ENCODE results near the gene INTS11.

INTS11 gene

DNA sequence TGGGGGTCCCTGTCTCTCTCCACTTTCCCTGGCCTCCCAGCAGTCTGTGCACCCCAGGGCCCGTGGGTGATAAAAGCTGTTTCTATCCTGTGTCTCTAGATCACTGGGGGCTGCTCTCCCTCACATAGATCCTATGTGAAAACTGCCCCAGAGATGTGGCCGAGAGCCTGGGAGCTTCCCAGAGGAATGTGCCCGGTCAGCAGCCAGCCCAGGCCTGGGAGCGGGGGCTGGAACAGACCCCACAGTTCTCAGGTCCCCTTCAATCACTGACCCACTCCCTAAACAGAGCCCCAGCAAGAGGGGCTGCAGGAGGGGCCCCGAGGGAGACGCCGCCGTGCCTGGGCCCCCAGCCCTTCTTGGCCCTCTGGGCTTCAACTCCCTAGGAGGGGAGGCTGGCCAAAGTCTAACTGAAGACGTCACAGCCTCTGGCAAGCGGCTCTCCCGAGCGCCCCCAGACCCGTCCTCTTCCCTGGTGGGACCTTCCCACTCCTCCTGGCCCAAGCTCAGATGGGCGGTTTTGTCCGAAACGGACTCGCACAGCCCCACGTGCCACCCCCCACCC lies 33.5 kb upstream of the INTS11 start:
- DNase-seq, result no peak

DNA sequence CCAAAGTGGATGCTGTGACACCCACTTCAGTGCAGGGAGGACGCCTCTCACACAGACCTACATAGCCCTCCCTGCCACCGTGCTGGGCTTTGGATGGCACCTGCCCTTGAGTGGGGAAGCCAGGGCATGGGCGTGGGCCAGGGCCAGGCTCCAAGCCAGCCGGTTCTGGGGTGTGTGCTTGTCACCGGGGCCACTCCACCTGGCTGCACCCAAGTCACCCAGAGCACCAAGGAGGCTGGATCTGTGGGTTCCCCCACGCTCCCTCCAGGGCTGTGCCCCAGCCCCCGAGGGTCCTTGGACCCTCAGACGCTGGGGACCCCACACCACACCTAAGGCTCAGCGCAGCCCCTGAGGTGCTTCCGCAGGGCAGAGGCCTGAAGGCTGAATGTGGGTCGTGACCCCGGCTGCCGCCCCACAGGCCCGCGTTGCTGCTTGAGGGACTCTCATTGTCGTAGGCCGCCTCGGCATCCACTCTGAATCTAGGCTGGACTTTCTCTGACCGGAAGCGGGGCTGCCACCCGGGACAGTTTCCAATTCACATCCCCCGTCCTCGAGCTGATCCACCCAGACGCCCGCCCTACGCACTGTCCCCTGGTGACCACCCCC lies 32.4 kb upstream of the INTS11 start:
- DNase-seq, result no peak

DNA sequence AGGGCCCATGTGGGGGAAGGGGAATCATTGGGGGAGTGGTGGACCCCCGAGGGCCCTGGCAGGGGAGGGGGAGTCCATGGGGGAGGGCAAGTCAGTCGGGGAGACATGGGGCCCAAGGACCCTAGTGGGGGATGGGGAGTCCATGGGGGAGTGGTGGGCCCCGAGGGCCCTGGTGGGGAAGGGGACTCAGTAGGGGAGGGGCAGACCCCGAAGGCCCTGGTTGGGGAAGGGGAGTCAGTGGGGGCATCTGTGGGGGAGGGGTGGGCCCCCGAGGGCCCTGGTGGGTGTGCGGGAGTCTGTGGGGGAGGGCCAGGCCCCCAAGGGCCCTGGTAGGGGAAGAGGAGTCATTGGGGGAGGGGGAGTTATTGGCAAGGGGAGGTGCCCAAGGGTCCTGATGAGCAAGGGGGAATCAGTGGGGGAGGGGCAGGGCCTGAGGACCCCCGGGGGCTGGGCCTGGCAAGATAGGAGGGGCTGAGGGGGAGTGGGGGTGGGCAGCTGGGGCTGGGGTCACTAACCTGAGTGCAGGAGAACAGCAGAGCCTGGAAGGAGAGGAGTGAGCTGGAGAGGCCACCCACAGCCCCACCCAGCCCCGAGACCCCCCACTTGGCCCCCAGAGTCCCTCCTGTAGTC lies 31.8 kb upstream of the INTS11 start:
- no peak for DNase-seq

DNA sequence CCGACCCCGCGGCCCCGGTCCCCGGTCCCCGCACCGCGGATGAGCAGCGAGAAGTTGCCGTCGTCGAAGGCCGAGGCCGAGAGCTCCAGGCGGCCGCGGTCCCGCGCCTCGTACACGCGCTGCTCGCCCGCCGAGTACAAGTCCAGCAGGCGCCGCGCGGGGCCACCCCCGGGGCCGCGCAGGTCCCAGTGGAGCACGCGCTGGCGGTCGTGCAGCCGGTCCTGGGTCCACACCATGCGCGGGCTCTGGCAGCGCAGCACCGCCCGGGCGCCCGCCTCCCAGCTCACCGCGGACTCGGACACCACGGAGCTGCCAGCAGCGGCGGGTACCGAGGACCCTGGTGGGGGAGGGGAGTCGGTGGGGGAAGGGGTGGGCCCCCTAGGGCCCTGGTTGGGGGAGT lies 31.0 kb upstream of the INTS11 start:
- no peak for DNase-seq

DNA sequence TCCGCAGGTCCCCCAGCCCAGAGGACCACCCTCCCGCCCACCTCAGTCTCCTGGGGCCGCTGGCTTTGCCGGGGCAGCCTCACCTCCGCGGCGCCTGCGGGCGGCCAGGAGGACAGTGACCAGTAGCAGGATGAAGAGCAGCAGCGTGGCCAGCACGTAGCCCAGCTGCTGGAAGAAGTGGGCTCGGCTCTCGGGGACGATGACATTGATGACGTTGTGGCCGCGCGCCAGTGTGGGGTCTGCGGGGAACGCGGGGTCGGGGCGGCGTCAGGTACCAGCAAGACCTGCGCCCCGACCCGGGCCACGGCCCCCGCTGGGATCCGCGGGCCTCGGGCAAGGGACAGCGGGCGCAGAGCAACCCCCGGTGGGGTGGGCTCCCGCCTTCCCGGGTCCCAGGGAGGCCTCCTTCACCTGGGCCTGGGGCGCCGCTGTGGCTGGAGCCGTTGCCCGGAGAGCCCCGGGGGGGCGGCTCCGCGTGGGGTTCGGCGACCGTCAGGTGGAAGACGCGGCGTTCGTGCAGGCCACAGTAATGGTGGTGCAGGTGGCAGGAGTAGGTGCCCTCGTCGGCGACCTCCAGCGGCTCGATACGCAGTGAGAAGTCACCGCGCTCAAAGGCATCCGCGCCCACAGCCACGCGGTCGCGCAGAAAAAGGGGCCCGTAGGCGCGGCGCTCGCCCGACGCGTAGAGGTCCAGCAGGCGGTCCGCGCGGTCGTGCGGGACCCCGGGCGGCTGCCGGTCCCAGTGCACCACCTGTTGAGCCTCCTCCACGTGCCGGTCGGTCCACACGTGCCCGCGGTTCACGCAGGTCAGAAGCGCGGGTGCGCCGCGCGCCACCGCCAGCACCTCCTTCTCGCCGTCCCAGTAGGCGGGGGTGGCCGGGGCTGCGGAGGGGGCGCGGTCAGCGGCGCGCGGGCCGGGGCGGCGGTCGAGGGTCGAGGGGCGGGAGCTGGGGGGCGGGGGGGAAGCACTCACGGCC lies 30.1 kb upstream of the INTS11 start:
- DNase-seq, result no peak

DNA sequence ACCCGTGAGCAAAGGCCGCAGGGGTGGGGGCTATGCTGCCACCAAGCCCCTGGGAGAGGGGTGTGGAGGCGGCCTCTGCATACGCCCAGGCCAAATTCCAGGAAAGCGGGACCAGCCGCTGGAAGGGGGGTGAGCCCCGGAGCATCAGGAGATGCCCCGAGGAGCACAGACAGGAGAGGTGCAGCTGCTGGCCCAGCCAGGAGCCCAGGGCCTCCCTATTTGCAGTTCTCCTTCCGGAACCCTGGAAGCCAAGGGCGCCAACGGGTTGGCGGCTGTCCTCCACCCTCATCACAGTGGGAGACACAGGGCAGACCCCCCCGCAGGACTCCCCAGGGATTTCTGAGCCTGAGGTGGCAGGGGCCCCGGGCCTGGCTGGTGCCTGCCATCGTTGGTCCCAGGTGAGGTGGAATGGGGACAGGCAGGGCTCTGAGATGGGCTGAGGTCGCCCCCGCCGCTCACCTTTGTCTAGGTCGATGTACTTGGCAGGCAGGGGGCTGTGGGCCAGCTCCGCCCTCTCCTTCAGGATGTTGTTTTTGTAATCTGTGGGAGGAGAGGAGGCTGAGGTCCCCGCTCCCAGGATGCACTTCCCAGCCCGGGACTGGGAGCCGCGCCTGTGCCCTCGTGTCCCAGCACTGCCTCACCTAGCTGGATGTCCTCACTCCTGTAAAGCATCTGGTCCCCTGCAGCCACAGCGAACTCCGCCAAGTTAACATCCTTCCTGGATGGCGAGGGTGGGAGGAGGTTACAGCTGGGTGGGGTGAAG lies 29.1 kb upstream of the INTS11 start:
- no peak for DNase-seq

DNA sequence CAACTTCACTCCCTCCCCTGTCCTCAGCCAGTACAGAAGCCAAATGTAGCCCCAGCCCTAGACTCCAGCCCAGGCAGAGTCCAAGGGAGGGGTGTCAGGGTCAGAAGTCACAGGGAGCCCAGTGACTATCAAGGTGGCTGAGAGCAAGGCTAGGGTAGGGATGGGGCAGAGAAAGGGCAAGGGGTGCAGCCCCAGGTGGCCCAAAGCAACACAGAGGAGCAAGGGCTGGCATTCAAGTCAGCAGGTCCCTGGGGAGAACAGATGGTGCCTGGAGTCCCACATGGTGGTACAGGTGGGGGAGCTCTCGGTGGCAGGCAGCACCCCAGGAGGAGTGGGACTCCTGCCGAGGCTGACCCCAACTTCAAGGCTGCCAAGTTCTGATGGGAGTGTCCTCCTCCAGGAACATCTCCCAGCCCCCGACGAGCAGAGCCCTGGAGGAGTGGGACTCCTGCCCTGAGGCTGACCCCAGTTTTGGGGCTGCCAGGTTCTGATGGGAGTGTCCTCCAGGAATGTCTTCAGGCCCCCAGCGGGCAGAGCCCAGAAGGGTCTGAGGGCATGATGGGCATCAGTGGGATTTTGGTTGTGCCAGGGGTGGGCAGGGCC lies 28.4 kb upstream of the INTS11 start:
- no peak for DNase-seq

DNA sequence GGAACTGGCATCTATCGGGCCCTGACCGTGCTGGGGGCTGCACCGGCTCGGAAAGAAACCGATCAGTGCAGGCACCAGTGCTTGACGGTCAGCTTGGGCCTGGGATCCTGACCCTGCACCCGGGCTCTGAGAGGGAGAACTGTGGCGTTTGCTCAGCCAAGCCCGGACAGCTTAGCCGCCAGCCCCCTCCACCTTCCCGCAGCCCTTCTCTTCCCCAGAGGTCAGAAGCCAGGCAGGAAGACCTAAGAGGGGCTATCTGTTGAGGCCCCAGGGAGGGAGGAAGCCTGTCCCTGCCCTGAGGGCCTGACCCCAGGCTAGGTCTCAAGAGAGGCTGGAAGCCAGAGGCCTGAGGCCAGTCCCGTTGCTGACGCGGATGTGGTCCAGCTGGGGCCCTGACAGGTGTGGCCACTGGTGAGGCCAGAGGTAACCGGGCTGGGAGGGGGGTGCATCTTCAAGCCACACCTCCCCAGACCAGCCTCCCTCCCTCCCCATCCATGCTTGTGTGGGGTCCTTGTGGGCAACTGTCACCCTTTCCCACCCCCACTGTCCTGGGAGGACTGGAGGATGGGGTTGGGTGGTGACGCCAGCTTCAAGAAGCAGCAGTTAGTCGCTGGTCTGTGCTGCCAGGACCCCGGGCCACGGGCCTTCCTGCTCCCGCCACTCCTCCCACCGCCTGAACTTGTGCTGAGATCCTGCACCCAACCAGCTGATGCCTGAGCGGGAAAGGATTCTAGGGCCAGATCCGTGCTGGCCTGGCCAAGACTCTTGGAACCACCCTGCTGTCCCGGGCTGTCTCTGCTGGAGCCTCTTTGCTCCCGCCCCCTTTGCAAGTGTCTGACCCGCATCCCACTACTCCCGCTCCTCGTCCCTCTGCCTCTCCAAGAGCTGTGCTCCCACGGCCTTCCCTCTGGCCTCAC lies 27.3 kb upstream of the INTS11 start:
- DNase-seq, result no peak

DNA sequence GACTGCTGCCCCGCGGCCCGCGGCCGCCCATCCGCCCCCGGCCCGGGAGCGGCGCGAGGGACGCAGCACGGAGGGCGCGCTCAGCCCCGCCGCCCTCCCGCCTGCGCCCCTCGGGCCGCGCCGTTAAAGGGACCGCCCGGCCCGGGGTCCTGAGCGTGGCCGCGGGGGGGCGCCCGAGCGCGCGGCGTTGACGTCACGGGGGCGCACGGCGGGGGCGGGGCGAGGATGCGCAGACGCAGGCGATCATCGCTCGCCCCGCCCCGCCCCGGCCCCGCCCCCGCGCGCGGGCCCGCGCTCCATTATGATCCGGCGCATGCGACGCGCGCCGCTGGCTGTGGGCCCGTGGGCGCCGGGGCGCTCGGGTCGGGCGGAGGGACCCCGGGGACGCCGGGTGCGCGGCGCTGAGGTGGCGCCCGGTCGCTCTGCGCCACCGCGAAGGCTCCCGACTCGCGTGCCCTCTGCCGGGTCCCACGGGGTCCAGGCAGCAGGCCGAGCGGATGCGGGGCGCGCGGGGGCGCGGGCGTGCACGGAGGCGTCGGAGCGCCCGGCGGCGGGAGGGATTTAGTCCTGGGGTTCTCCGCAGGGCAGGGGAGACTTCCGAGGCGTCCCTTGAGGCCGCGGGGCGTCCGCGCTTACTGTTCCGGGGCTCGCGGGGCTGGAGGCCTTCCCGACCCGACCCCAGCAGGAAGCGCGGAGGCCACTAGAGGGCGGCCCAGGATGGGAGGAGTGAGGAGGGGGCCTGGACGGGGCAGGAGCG lies 25.0 kb upstream of the INTS11 start, which contains the start of gene DVL1:
Gene DVL1 (minus strand): TSS at position 163 of the 757 bp plus-strand sequence. CDS start 353 bp downstream, outside the sequence.
- DNase-seq, result peak; percentile 73 to 74

DNA sequence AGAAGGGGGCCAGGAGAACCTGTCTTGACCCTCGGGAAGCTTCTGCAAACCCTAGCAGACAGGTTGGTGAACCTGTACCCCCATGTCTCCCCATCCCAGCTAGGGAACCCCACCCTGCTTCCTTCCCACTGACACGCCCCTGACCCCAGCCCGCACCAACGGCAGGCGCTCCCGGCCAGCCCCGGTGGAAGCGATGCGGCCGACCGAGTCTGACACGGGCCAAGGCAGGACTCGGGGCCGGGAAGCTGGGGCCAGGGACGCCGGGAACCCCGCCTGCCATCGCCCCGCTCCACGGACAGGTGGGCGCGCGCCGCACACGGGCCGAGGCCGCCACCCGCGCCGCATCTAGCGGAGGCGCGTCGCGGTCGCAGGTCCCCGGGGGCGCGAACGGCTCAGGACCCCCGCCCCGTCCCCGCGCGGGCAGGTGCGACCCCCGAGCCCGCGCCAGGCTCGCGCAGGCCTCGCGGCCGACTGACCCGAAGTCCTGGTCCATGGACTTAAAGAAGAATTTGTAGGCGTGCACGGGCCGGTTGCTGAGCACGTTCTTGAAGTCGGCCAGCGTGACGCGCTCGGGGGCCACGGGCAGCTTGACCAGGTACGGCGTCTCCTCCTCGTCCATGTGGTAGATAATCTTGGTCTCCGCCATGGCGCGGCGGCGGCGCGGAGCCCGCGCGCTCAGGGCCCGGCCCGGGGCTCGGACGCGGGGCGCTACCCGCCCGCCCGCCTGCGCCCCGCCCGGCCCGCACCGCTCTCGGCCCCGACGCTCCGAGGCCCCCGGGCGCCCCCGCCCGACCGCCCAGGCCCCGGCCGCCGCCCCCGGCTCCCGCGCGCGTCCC lies 24.2 kb upstream of the INTS11 start:
- no peak for DNase-seq

DNA sequence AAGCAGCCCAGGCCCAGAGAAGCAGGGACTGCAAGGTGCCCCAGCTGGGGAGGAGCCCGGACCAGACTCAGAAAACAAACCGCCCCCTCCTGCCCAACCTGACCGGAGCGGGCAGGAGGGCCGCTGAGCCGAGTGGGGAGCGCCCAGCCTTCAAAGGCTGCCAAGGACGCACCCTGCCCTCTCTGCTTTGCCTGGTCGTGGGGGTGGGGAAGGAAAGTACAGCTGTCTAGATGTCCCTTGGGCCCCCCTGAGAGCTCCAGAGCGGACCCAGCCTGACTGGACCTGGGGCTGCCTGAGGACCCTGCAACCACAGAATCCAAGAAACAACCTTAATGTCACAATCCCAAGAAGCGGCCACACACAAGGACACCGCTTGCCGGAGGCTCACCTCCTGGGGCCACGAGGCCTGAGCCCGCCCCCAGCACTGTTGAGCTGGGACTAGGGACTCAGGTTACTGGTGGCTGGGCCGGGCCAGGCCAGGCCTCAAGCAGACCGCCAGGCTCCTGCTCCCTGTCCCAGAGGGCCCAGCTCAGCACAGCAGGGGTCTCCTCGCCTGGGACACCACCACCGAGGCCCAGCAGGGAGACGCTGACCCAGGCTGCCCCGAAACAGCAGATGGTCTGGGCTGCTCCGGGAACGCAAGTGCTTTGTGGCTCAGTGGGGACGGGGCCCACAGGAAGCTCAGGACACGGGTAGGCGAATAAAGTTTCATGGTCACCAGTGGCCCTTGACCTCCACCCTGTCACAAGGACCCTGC lies 23.4 kb upstream of the INTS11 start:
- no peak for DNase-seq

DNA sequence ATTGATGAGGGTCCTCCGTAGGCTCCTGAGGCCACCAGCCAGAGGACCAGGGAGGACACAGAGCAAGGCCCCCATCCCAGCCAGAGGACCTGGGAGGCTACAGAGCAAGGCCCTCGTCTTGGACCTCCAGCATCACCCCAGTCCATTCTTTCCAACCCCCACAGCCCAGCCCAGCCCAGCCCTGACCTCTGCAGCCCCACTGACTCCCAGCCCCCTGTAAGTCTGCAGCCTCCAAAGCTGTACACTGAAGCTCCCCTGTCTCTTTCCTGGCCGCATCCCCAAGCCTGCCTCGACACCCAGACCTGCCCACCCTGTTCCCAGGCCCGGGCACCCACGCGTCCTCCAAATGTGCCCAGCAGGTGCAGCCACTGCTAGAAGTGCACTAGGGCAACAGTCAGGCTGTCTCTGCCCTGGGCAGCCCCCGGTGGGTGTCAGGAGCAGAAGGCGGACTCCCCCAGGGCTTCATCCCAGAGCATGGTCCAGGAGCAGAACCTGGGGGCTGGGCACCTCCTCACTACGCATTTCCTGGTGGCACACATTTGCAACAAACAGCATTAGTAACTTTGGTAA lies 22.7 kb upstream of the INTS11 start:
- no peak for DNase-seq

DNA sequence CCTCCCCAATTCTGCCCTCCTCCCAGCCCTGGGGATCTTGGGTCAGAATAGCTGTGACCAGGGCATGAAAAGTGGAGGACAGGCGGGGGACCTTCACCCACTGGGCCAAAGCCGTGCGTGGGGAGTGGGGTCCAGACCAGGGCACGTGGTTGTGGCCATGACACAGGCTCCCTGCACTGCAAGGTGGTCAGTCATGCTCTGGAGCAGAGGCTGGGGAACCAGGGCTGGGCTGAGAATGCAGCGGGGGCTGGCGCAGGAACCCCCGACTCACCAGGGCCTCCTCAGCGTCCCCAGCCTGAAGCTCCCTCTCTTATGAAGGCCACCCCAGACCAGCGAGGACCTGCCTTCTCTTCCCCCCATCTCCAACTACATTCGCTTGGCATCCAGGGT lies 22.0 kb upstream of the INTS11 start:
- no peak for DNase-seq

DNA sequence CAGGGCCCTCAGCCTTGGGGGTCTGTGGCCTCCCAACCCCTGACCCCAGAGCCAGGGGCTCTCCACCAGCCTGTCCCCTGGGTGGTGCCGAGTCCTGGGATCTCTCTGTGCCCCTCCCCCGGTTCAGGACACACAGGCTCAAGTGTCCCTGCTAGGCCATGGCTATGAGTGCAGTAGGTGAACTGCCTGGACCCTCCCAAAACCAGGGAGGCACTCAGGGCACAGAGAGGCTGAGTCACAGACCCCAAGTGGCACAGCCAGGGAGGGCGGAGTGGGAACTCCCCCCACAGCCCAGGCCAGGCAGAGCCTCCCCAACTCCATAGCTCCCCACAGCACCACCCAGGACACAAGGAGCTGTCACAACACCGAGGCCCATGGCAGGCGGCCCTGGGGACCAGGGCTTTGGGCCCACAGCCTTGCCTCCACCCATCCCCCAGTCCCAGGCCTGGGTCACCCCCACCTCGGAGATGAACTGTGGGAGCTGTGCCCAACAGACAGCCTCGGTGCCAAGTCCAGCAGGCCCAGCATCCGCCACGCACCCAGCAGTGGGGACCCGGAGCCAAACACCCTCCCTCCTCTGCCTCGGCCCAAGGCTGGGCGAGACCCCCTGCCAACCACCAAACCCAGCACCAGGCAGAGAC lies 21.5 kb upstream of the INTS11 start:
- DNase-seq, result no peak

DNA sequence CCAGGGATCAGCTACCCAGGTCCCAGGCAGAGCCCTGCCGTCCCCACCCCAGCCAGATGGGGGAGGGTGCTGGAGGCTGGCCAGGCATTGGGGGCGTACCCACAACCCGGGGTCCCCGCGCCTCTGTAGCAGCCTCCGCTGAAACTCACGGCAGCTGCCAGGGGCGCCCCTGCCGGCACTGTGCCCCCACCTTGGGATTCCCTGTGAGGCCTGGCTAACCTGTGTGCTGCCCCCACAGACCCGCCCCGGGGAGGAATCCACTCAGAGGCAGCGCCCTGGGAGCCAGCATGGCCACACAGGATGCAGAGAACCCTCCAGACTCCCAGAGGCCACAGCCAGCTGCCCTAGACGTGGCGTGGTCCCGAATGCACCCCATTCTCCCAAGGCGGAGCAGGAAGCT lies 20.9 kb upstream of the INTS11 start:
- no peak for DNase-seq

DNA sequence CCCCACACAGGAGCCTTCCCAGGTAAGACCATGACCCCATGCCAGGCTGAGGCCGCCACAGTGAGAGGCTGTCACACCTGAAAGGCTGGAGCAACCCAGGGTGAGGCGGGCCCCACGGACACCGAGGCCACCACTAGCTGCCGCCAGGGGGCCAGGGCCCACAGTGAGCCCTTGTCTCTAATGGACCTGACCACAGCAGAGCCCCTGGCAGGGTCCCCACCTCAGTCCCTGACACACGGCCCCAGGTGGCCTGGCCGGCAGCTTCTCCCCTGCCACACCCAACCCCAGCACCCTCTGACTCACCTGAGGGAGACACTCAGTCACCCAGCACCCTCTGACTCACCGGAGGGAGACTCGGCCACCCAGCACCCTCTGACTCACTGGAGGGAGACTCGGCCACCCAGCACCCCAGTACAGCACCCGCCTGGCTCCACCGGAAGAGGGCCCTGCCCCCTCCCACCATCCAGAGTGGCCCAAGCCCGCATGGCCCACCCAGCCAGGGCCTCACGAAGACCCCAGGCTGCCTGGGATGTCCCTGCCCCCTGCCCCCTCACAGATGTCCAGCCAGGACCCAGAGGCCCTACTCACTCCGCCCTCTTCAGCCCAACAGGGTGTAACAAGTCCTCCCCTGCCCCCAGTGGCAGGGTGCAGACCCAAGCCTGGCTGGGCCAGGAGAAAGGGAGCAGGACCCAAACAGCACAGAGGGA lies 20.3 kb upstream of the INTS11 start:
- DNase-seq, result peak in 1 of 2 donors; percentile 23

Data from CD4-positive, alpha-beta T cell treated with Interleukin-1 beta for 1 hour (primary cell).